Fibroblast of skin of abdomen (primary cell): Measurements from ENCODE around the gene PGM1.

Experiments
- DNase-seq: peaks from one replicate; pipeline ENCODE4 v3.0.0-alpha.2; 2013

PGM1 gene

DNA sequence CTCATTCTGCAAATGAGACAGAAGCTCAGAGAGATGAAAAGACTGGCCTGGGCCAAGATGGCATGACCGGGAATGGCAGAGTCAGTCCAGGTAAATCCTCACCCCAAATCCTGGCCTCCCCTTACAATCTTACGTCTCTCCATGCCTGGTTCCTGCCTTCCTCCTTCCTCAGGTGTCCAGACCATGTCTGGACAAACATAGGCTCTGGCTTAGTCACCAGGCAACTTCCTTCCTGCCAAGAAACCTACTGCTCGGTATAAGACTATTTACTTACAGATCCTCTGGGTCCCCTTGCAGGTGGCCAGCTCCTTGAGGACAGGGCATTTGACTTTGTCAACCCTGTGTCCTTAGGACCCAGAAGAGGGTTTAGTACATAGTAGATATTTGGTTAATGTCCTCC is 111.2 kb downstream of the PGM1 start:
- DNase-seq, result no peak

DNA sequence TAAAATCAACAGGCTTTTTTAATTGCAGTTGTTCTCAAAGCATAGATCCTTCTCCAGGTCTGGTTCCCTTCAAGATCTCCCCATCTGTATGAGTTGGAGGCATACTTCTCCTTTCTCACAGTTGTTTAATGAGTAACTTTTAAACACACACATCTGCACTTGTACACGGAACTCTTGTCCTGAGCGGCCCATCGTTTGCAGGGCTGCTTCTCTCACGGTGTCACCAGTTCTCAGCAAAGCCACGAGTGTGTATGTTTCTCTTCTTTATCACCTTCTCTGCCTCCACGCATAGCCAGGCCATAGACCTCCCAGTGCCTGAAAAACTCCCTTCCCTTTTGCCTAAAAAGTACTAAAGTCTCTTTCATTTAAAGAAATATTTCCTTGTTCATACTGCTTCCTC is 111.9 kb downstream of the PGM1 start:
- no peak for DNase-seq

DNA sequence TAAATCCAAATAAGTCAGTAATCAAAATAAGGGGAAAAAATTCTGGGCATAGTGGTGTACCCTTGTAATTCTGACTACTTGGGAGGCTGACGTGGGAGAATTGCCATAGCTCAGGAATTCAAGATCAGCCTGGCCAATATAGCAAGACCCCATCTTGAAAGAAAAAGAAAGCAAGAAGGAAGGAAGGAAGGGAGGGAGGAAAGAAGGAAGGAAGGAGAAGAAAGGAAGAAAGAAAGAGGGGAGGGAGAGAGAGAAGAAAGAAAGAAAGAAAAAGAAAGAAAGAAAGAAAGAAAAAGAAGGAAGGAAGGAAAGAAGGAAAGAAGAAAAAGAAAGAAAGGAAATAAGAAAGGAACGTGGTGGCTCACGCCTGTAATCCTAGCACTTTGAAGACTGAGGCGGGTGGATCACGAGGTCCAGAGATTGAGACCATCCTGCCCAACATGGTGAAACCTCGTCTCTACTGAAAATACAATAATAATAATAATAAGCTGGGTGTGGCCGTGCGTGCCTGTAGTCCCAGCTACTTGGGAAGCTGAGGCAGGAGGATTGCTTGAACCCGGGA is 116.1 kb downstream of the PGM1 start:
- DNase-seq, result no peak
